Stomach (tissue), 9 donors: ENCODE data around the gene LAMB2. TPM values are rescaled to one million over a fixed set of nuclear protein-coding genes. Genes with fewer than 3 reads are reported as not detected.

Source experiments
- DNase-seq, 2 donors: peaks; one replicate each; pipeline versions ENCODE4 v3.0.0 to v3.0.0-alpha.2; 2013 to 2019
- H3K27ac ChIP-seq, 5 donors: fragments of 200-600 bp in 4 of 5; sonication (generic) in 4 of 5; one replicate each; pipeline ENCODE4 v1.5.1; 2013 to 2019; ENCODE audit warnings: mild to moderate bottlenecking in 1 of 5, moderate library complexity in 1 of 5
- H3K27me3 ChIP-seq, 3 donors: fragments of 200-600 bp; sonication (generic); one replicate each; pipeline ENCODE4 v1.5.1; 2017 to 2019; ENCODE audit warnings: mixed run types in 1 of 3
- H3K36me3 ChIP-seq, 4 donors: fragments of 200-600 bp; sonication (generic); 1 replicate in 3 of 4; 2 replicates in 1 of 4; pipeline ENCODE4 v1.5.1; 2016 to 2019
- H3K4me1 ChIP-seq, 4 donors: fragments of 200-600 bp; sonication (generic); one replicate each; pipeline ENCODE4 v1.5.1; 2016 to 2019
- H3K4me3 ChIP-seq, 4 donors: fragments of 200-600 bp; sonication (generic) in 3 of 4; one replicate each; pipeline ENCODE4 v1.5.1; 2016 to 2019; ENCODE audit warnings: mild to moderate bottlenecking in 1 of 4
- H3K9me3 ChIP-seq, 4 donors: fragments of 200-600 bp; sonication (generic); one replicate each; pipeline ENCODE4 v1.5.1; 2016 to 2019
- EP300 ChIP-seq: sonication (generic); formaldehyde crosslinking; IDR thresholded peaks from one replicate; pipeline ENCODE4 v1.6.1; 2017; ENCODE audit warnings: antibody characterized with exemption
- POLR2A ChIP-seq, 4 donors: fragments of 450-650 bp; IDR thresholded peaks; one replicate each; pipeline ENCODE4 v1.6.1; 2016; ENCODE audit warnings: antibody characterized with exemption in 4 of 4, control low read depth in 2 of 4, mild to moderate bottlenecking in 1 of 4, moderate library complexity in 1 of 4
- POLR2AphosphoS5 ChIP-seq, 3 donors: sonication (generic); formaldehyde crosslinking; IDR thresholded peaks; one replicate each; pipeline ENCODE4 v1.6.1; 2016; ENCODE audit warnings: antibody characterized with exemption in 3 of 3
- WGBS, 5 donors: extraction: QIAGEN DNeasy Blood & Tissue Kit in 3 of 5; methylation state at CpG; one replicate each; pipeline versions ENCODE4 v1.1.5 to v1.1.7; 2013 to 2018; 5-methylcytosine and 5-hydroxymethylcytosine counted together
- intact Hi-C: fragments of 100-400 bp; cut with DNase I; formaldehyde crosslinking; loops from one replicate; pipeline ENCODE4 v1.15.1; 2023; ENCODE audit warnings: low total_unique reads
- polyA plus RNA-seq, 3 donors: library from polyadenylated mRNA; stranded (reverse); fragments of 200-250 nt; gene quantifications; one replicate each; pipeline ENCODE4 v1.2.3, GENCODE V29; 2013
- total RNA-seq, 5 donors: library from RNA; depleted of rRNA; stranded (reverse); fragments of >200 nt; gene quantifications; one replicate each; pipeline versions ENCODE4 v1.1.0 to v1.2.3, GENCODE V29; 2014 to 2016
- TF ChIP-seq, protein P1 (sequence below), 7 experiments: fragments of 450-650 bp in 4 of 7; fragments of 200-600 bp in 3 of 7; sonication (generic) in 3 of 7; IDR thresholded peaks; one replicate each; pipeline ENCODE4 v1.5.1; 2016 to 2019; ENCODE audit warnings: antibody characterized with exemption in 7 of 7, control low read depth in 2 of 7, mild to moderate bottlenecking in 1 of 7
- donor health status: healthy with polysubstance abuse.
- donor health status: Bipolar disorder and iron deficiency.
- donor health status: healthy.

The LAMB2 gene
- total and polyA plus RNA-seq, 8 donors: 195 to 578 (median 324) TPM

DNA sequence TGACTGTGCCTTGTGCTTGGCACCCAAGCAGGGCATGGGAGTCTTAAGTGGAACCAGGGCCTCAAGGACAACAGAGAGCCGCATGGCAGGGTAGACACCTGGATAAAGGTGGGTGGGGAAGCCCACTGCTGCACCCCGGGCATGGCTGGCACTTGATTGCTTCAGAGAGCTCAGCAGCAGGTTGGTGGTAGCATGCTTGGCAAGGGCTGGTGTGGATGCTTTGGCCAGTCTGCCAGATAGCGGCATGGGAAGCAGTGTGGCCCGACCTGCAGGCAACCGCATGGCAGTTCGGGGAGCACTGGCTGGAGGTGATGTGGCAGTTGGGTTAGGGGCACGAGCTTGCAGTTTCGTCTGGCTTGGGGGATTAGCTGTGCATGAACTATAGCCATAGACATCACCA is 30.8 kb upstream of the LAMB2 start:
- DNase-seq: no peak
- intact Hi-C loops: loop anchor here (10.0 kb wide), 1 partner anchor 281 kb away; no protein-coding TSS in a partner anchor

DNA sequence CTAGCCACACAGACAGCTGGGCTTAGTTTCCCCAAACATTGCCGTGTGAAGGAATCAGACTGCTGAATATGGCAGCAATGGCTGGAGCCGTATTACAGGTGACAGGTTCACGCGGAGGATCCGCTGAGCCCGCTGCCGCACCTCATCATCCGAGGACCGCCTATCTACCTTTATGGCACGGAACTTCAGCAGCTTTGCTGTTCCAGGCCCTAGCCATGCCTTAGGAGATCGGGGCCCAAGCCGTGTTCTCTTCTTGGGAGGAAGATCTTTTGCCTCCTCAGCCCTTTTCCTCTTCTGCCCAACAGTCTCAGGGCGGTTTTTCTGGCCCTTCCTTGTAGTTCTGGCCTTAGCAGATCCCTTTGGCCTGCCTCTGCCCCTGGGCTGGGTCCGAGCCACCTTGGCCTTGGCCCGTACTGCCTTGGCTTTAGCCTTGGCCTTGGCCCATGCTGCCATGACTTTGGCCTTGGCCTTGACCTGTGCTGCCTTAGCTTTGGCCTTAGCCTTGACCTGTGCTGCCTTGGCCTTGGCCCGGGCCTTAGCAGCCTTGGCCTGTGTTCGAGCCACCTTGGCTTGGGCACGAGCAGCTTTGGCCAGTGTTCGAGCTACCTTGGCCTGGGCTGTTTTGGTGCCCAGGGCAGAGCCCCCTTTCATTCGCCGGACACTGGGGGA is 30.0 kb upstream of the LAMB2 start:
- Histone ChIP-seq H3K27me3 (no peaks in the 10 kb centered on the region), H3K36me3 (peaks cover 21 to 37% (median 32%) of the 10 kb centered on the region in 4 donors), H3K4me3 (no peak overlapping the region), H3K4me1 (peaks cover 19 to 47% (median 26%) of the 10 kb centered on the region in 4 donors), H3K27ac (no peak overlapping the region), H3K9me3 (no peaks in the 10 kb centered on the region)
- intact Hi-C loops: loop anchor here (10.0 kb wide), 1 partner anchor 282 kb away; no protein-coding TSS in a partner anchor
- TF ChIP-seq POLR2A (IDR thresholded peaks at IDR 0.05) (no peak), POLR2AphosphoS5 (IDR thresholded peaks at IDR 0.05) (no peak), EP300 (no peak)
- TF ChIP-seq, protein P1, sequence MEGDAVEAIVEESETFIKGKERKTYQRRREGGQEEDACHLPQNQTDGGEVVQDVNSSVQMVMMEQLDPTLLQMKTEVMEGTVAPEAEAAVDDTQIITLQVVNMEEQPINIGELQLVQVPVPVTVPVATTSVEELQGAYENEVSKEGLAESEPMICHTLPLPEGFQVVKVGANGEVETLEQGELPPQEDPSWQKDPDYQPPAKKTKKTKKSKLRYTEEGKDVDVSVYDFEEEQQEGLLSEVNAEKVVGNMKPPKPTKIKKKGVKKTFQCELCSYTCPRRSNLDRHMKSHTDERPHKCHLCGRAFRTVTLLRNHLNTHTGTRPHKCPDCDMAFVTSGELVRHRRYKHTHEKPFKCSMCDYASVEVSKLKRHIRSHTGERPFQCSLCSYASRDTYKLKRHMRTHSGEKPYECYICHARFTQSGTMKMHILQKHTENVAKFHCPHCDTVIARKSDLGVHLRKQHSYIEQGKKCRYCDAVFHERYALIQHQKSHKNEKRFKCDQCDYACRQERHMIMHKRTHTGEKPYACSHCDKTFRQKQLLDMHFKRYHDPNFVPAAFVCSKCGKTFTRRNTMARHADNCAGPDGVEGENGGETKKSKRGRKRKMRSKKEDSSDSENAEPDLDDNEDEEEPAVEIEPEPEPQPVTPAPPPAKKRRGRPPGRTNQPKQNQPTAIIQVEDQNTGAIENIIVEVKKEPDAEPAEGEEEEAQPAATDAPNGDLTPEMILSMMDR (IDR thresholded peaks at IDR 0.05): no peak
- 96 to 97% (median 96%) methylated on average over 19 to 21 of the region's 21 CpGs for WGBS, 5 donors
- no peak for DNase-seq

More for the DNA sequence above, 30.8 kb upstream of the LAMB2 start:
- peaks cover 19 to 47% (median 26%) of the 10 kb centered on the region in 4 donors for H3K4me1 ChIP-seq
- no peaks in the 10 kb centered on the region for H3K9me3 ChIP-seq
- H3K27ac ChIP-seq: no peak overlapping the region
- peaks cover 21 to 37% (median 32%) of the 10 kb centered on the region in 4 donors for H3K36me3 ChIP-seq
- H3K27me3 ChIP-seq: no peaks in the 10 kb centered on the region
- 91 to 97% (median 93%) methylated on average over 8 of the region's 8 CpGs; no CpG with 5 or more reads in 1 of the 5 donors for WGBS, 5 donors
- TF ChIP-seq POLR2A (IDR thresholded peaks at IDR 0.05): no peak
- TF ChIP-seq, protein P1 (IDR thresholded peaks at IDR 0.05): no peak
- no peak for TF ChIP-seq POLR2AphosphoS5 (IDR thresholded peaks at IDR 0.05)
- no peak for TF ChIP-seq EP300
- H3K4me3 ChIP-seq: no peak overlapping the region

DNA sequence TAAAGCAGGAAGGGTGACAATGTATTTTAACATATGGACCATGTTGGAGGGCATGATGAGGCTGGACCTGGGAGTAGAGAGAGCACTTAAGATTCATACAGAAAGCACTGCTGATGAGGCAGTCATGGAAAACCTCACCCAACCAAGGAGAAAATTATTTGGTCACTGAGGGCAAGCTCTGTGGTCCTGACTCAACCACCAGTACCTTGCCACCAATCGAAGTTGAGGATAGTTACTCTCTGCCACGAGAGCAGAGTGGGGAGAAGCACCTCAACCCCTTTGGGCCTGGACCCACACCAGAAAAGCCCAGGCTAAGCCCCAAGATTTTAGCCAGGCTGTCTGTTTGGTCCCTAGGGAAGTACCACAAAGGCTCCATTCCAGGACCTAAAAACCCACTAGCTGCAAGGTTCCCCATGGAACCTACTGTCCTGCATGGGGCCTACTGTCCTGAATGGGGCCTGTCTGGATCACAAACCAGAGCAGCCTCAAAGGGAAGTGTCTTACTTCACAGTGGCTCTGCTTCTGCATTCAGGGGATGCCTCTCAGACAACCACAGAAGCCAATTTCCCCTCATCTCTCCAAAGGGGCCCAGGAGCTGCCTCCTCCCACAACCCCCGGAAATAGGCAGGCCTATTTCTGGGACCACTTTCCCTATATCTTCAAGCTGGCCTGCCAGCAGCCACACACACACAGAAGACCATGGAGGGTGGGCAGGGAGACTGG is 29.1 kb upstream of the LAMB2 start:
- Histone ChIP-seq H3K36me3 (peaks cover 21 to 37% (median 32%) of the 10 kb centered on the region in 4 donors), H3K4me1 (peaks cover 19 to 47% (median 26%) of the 10 kb centered on the region in 4 donors), H3K27me3 (no peaks in the 10 kb centered on the region), H3K27ac (no peak overlapping the region), H3K4me3 (no peak overlapping the region), H3K9me3 (no peaks in the 10 kb centered on the region)
- intact Hi-C loops: loop anchor here (10.0 kb wide), 1 partner anchor 283 kb away; no protein-coding TSS in a partner anchor
- TF ChIP-seq EP300 (no peak), POLR2A (IDR thresholded peaks at IDR 0.05) (no peak), POLR2AphosphoS5 (IDR thresholded peaks at IDR 0.05) (no peak)
- TF ChIP-seq, protein P1 (IDR thresholded peaks at IDR 0.05): no peak
- 67 to 83% (median 78%) methylated on average over 1 to 3 of the region's 3 CpGs for WGBS, 5 donors
- no peak for DNase-seq

DNA sequence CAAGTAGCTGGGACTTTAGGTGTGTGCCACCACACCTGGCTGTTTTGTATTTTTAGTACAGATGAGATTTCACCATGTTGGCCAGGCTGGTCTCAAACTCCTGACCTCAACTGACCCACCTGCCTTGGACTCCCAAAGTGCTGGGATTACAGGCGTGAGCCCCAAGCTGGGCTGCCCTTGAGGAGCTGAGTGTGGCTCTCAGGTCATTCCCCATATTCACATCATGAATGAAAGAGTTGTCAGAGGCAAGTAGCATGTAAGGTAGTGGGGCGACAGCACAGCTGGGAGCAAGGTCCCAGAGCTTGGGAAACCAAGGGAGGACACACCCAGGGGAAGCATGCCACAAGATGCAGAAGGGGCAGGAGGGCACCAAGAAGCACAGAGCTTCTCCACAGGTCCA is 28.3 kb upstream of the LAMB2 start:
- 86 to 100% (median 93%) methylated on average over 2 of the region's 2 CpGs for WGBS, 5 donors
- H3K27ac ChIP-seq: no peak overlapping the region
- intact Hi-C loops: loop anchor here (10.0 kb wide), 1 partner anchor 284 kb away; no protein-coding TSS in a partner anchor

More for the DNA sequence above, 28.3 kb upstream of the LAMB2 start:
- H3K36me3 ChIP-seq: peaks cover 21 to 37% (median 32%) of the 10 kb centered on the region in 4 donors
- H3K4me1 ChIP-seq: peaks cover 12 to 40% (median 18%) of the 10 kb centered on the region in 4 donors
- no peak for DNase-seq
- H3K4me3 ChIP-seq: no peak overlapping the region
- TF ChIP-seq, protein P1 (IDR thresholded peaks at IDR 0.05): no peak
- no peak for TF ChIP-seq POLR2AphosphoS5 (IDR thresholded peaks at IDR 0.05)
- TF ChIP-seq POLR2A (IDR thresholded peaks at IDR 0.05): no peak
- TF ChIP-seq EP300: no peak
- H3K9me3 ChIP-seq: no peaks in the 10 kb centered on the region
- no peaks in the 10 kb centered on the region for H3K27me3 ChIP-seq
